ENCODE results near the gene SPN.
"Not testable (repeated sequence)": the region's sequence is repeated elsewhere in the genome, so short reads cannot be mapped to it uniquely, and the experiment has no call there.

The SPN gene, protein sequence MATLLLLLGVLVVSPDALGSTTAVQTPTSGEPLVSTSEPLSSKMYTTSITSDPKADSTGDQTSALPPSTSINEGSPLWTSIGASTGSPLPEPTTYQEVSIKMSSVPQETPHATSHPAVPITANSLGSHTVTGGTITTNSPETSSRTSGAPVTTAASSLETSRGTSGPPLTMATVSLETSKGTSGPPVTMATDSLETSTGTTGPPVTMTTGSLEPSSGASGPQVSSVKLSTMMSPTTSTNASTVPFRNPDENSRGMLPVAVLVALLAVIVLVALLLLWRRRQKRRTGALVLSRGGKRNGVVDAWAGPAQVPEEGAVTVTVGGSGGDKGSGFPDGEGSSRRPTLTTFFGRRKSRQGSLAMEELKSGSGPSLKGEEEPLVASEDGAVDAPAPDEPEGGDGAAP

DNA sequence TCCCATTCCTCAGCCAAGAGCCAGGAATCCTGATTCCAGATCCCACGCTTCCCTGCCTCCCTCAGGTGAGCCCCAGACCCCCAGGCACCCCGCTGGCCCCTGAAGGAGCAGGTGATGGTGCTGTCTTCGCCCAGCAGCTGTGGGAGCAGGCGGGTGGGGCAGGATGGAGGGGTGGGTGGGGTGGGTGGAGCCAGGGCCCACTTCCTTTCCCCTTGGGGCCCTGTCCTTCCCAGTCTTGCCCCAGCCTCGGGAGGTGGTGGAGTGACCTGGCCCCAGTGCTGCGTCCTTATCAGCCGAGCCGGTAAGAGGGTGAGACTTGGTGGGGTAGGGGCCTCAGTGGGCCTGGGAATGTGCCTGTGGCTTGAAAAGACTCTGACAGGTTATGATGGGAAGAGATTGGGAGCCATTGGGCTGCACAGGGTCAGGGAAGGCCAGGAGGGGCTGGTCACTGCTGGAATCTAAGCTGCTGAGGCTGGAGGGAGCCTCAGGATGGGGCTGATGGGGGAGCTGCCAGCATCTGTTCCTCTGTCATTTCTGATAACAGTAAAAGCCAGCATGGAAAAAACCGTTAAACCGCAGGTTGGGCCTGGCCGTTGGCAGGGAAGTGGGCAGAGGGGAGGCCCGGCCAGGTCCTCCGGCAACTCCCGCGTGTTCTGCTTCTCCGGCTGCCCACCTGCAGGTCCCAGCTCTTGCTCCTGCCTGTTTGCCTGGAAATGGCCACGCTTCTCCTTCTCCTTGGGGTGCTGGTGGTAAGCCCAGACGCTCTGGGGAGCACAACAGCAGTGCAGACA lies at the start of gene SPN:
SPN (plus strand) TSS at position 232 of the 791 bp plus-strand sequence; CDS start at position 714, 482 bp downstream.
- peak; percentile 36 to 75 for DNase-seq

- peak in 1 of 2 experiments; percentile 95 for DNase-seq
Observed at GRCh38 chr16:29613307-29614057, 49.6 kb upstream of the SPN start.

DNA sequence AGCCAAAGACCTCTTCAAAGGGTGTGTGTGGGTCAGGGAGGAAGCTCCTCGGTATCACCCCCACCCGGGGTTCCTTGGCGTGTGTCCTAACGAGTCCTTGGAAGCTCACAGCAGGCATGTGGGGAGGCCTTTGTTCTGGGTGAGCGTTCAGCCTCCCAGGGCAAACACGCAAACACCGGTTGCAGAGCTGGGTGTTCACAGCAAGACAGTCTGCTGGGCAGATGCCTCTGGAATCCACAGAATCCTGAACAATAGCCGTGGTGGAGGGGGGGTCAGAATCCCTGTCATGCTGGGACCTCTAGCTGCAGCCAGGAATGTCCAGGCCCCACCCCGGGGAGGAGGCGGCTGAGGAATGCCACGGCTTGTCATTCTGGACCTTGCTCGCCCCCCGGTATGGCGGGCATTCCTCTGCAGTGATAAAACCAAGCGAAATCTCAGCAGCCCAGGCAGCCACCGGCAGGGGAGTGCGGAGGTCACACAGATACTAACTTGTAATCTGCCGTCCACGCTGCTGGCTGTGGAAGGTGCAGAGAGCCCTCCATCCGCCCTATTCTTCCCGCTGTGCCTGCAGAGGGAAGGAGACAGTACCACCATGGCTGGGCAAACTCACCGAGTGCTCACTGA lies 48.2 kb upstream of the SPN start:
- DNase-seq, result not testable (repeated sequence)

GRCh38 chr16:29616127-29616526 lies 46.9 kb upstream of the SPN start:
- DNase-seq, result not testable (repeated sequence)

DNA sequence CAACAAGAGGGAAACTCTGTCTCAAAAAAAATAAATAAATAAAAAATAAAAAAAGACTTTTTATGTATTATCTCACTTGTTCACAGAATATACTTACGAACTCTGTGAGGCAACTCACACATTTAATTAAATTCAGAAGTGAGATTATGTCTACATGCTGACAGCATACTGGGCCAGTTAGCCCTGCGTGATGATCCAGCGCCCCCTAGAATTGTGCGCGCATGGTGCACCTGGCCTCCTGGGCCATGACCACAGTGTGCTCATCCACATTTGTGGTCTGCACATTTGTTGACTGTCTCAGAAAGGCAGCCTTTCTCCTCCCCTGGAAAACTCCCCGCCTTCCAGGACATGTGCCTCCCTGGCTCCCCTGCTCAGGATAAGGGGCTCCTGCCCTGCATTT lies 42.5 kb upstream of the SPN start:
- peak in 1 of 2 experiments; percentile 22 for DNase-seq

DNA sequence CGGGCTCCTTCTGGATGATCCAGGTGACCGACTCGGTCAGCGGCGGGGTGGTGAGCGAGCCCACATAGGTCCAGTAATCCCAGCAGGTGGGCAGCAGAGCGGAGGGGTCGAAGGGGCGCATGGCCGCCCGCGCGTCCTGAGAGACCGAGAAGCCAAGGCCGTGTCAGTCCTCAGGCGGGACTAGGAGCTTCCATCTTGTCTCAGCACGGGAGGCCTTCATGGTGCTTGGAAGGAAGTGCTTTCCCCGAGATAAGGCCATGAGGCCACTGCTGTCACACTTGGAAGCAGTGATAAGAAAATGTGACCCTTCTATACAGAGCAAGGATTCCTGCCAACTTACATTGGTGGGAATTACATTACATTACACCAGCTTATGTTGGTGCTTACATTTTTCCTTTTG lies 40.3 kb upstream of the SPN start:
- DNase-seq, result not testable (repeated sequence)

DNA sequence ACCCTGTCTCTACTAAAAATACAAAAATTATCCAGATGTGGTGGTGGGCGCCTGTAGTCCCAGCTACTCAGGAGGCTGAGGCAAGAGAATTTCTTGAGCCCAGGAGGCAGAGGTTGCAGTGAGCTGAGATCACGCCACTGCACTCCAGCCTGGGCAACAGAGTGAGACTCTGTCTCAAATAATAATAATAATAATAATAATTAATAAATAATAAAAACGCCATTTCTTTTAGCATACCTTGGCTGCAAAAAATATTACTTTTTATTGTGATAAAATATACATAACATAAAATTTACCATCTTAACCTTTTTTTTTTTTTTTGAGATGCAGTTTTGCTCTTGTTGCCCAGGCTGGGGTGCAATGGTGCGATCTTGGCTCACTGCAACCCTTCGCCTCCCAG lies 39.8 kb upstream of the SPN start:
- DNase-seq, result not testable (repeated sequence)

DNA sequence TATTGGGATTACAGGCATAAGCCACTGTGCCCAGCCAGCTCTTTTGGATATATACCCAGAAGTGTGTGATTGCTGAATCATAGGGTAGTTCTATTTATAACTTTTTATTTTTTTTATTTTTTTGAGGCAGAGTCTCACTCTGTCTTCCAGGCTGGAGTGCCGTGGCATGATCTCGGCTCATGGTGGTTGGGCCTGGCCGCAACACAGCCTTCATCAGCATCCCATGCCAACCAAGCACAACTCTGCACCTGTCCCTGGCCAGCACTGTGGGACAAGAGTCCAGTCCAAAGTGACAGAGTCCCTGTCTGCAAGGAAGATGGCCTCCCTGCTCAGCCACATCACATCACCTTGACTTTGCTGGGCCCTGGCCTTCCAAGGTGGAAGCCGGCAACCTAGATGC lies 37.9 kb upstream of the SPN start:
- not testable (repeated sequence) for DNase-seq

GRCh38 chr16:29626778-29627331 lies 36.2 kb upstream of the SPN start:
- DNase-seq, result not testable (repeated sequence)

DNA sequence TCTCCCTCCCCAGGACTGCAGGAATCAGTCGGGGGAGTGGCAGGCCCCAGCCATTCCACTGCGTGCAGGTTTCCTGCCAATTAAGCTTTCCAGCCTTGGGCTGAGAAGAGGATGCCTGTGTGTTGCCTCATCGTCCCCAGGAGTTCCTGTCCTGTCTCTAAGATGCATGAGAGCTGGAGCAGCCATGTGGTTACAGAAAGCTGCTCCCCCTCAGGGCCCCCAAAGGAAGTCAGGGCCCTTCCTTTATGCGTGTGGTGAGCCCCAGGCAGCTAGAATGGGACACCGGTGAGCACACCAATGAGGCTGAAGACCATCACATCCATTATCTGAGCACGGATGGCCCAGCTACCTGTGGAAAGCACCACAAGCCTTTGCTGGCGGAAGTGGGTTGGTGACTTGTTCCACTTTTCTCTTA lies 35.4 kb upstream of the SPN start:
- DNase-seq, result not testable (repeated sequence)

DNA sequence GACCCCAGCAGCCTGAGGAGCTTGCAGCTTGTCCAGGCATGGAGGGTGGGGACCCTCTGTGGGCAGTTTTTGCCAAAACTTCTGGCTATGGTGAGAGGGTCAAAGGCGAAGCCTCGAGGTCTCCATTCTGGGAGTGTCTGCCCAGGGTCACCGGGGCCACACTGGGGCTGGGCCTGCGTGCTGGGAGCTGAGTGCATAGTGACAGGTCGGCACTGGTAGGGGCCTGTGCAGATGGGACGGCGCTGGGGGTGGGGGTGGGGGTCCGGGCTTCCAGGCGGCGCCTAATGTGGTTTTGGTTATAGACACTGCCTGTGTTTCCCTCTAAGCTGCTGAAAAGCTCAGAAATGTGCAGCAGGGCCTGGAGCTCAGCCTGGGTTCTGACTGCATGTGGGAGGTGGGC lies 34.3 kb upstream of the SPN start:
- not testable (repeated sequence) for DNase-seq

DNA sequence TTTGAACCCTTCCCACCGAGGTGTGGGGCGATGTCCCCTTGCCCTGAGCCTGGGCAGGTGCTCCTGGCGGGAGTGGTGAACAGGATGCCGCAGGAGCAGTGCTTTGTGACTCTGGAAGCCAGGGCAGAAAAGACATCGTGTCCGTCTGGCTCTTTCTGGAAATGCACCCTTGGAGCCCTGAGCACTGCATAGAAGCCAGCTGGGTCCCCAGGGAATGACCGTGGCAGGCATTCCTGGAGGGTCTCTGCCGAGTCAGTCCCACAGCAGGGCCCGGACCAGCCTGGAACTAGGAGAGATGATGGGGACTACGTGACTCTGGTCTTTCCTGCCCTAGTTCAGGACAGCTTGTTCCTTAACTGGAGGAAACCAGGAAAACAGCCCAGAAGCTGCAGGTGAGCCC lies 33.7 kb upstream of the SPN start:
- DNase-seq, result not testable (repeated sequence)

DNA sequence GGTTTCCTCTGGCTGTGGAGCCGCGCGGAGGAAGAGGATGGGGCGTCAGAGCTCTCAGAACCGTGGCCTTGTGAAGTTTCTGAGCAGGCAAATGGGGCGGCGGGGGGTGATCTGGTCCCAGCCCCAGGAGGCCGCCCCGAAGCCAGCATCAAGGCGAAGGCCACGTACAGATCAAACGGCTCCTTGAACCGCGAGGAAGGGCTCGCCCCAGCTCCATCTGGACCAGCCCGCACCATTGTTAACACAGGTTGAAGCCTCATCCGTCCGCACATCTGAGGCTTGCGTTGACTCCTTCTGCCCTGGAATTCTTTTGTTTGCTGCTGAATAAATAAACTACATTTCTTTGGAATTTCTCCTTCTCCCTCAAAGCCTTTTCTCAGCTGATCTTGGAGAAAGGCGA lies 31.4 kb upstream of the SPN start:
- not testable (repeated sequence) for DNase-seq

GRCh38 chr16:29635902-29636301 lies 27.1 kb upstream of the SPN start:
- not testable (repeated sequence) for DNase-seq

DNA sequence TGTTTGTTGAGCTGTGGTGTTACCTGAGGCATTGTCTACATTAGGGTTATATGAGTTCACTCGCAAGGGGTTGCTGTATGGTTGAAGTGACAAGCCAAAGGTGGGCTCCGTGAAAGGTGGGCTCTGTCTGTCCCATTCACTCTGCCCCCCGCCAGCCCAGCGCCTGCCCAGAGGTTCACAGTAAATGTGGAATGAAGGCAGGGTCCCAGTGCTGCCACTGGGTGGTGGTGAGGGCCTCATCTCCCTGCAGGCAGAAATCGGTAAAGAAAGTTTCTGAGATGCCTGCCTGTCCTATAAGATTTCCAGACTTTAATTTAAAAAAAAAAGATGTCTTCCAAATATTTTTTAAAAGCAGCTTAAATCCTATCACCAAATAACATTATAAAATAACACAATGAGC lies 26.7 kb upstream of the SPN start:
- not testable (repeated sequence) for DNase-seq

- DNase-seq, result not testable (repeated sequence)
Observed at GRCh38 chr16:29638751-29639150, 24.3 kb upstream of the SPN start.

DNA sequence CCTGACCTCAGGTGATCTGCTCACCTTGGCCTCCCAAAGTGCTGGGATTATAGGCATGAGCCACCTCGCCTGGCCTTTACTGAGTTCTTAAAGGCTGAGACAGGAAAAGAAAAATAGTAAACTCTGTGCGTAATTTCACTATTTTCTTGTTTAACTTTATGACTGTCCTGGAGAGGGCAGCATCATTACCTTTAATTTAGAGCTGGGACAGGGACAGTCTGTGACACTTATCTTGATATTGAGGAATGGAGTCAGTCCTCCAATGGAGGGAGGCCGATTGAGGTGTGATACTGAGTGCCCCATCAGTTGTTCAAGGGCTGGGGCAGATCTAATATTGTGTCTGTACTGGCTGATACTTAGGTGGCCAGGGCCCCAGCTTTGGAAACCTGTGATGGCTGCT lies 21.5 kb upstream of the SPN start:
- DNase-seq, result peak in 1 of 2 experiments; percentile 15

DNA sequence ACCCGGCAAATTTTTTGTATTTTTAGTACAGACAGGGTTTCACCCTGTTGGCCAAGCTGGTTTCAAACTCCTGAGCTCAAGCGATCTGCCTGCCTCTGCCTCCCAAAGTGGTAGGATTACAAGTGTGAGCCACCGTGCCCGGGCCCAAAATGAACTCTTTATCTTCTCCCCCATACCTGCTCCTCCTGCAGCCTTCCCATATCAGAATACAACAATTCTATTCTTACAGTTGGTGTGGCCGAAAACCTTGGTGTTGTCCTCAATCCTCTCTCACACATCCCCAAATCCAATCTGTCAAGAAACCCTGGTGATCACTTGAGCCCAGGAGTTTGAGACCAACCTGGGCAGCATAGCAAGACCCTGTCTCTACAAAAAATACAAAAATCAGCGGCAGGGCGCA lies 19.5 kb upstream of the SPN start:
- no peak for DNase-seq

DNA sequence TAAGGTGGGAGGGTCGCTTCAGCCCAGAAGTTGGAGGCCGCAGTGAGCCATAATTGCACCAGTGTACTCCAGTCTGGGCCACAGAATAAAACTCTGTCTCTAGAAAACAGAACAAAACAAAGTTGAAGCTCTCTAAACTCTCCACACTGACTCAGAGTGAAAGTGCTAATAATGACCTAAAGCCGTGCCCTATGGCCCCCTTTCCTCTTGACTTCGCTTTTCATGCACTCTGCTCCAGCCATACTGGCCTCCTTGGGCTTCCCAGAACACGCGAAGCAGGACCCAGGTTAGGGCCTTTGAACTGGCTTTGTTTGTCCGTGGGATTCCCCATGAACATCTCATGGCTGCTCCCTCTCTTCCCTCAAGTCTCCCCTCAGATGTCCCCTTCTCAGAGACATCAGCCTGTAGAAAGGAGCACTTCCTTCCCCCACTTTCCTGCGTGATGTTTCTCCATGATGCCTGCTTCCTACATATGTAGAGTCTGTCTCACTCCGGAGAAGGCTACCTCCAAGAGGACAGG lies 18.6 kb upstream of the SPN start:
- no peak for DNase-seq

- DNase-seq, result no peak
Observed at GRCh38 chr16:29644973-29645693, 17.9 kb upstream of the SPN start.

GRCh38 chr16:29645694-29646187 lies 17.3 kb upstream of the SPN start:
- peak; percentile 20 to 21 for DNase-seq

All from NCI-H526 (cell line).